ENCODE measurements around the gene HS3ST3A1.

The HS3ST3A1 gene

DNA sequence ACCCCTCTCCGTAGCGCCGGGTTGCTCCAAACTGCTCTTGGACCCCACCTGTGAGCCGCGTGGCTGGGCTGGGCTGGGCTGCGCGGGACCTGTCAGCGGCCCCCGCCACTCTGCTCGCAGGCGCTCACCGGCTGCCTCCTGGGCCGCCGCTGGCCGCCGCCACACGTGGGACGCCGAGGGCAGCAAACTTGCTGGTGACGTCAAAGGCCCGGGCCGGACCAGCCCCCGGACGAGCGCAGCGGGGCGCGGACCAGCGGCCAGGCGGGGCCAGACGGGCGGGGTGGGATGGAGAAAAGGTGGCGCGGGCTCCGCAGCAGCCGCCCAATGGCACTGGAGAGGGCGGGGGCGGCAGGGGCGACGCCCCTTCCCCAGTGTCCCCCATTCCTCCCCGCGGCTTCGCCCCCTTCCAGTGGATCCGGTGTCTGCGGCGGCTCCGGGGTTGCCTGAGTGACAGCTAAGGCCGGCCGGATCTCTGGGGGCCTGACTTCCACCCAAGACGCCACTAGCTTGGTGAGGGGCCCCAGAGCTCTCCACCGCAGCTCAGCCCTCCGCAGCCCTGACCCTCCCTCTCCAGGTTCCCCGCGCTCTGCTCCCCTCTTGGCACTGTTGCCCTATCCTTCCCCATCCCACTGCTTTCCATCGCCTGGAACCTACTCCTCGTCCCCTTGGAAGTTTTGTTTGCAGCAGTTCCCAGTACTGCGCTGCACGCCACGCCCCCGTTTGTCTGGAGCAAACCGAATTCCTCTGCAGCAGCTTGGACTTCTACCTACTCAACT, at the start of gene HS3ST3A1:
Gene HS3ST3A1, minus strand, starts transcription at position 154 of the 776 bp plus-strand sequence. CDS start 800 bp downstream, outside the sequence.
- DNase-seq (ENCODE audit: low spot score), result no peak
- TF ChIP-seq CTCF (IDR thresholded peaks at IDR 0.05; ENCODE audit: extremely low read depth, missing control alignments), result no peak

- no peak for TF ChIP-seq CTCF (IDR thresholded peaks at IDR 0.05; ENCODE audit: extremely low read depth, missing control alignments)
- no peak for DNase-seq (ENCODE audit: low spot score)
Observed at GRCh38 chr17:13650096-13650675, 48.5 kb upstream of the HS3ST3A1 start.

- no peak for TF ChIP-seq CTCF (IDR thresholded peaks at IDR 0.05; ENCODE audit: extremely low read depth, missing control alignments)
- DNase-seq (ENCODE audit: low spot score), result no peak
Observed at GRCh38 chr17:13647543-13648021, 45.9 kb upstream of the HS3ST3A1 start.

DNA sequence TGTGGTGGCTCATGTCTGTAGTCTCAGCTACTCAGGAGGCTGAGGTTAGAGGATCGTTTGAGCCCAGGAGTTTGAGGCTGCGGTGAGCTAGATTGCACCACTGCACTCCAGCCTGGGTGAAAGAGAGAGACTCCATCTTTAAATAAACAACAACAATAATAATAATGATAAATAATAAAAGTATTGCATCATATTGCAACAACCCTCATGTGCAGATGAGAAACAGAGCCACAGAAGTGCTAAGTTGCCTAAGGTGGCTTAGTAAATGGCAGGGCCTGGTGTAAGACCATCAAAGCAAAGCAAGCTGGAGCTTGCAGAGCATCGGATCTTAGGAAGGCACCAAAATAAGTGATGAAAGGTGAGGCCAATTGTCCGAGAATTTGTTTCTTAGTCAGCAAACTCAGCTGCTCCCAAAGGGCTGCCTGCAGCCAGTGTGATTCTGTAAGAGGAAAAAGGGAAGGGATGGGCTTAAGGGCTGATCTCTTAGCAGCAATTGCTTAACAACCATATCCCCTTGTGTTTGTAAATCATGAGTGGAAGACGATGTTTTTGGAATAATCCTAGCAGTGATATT, 45.3 kb upstream of the HS3ST3A1 start:
- no peak for TF ChIP-seq CTCF (IDR thresholded peaks at IDR 0.05; ENCODE audit: extremely low read depth, missing control alignments)

DNA sequence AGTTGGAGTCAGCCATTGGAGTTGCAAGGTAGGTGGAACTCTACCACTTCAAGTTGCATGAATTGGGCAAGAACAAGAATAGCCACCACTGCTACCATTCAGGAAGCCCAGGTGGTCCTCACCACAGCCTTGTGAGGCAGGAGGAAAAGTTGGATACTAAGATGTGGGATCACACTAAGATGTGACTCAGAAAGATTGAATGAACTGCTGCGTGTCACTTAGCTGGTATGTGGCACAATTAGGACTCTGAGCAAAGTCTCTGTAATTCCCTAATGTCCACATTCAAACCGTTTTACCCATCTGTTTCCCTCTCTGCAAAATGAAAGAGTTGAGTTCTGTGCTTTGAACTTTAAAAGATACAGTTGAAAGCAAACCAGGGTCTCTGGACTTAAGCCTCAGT, 44.7 kb upstream of the HS3ST3A1 start:
- no peak for DNase-seq (ENCODE audit: low spot score)
- no peak for TF ChIP-seq CTCF (IDR thresholded peaks at IDR 0.05; ENCODE audit: extremely low read depth, missing control alignments)

More for the DNA sequence above, 45.3 kb upstream of the HS3ST3A1 start:
- no peak for DNase-seq (ENCODE audit: low spot score)

- no peak for DNase-seq (ENCODE audit: low spot score)
- TF ChIP-seq CTCF (IDR thresholded peaks at IDR 0.05; ENCODE audit: extremely low read depth, missing control alignments), result no peak
Observed at GRCh38 chr17:13643180-13643579, 41.5 kb upstream of the HS3ST3A1 start.

GRCh38 chr17:13642188-13642587, 40.5 kb upstream of the HS3ST3A1 start:
- no peak for DNase-seq (ENCODE audit: low spot score)

More at GRCh38 chr17:13642188-13642587, 40.5 kb upstream of the HS3ST3A1 start:
- TF ChIP-seq CTCF (IDR thresholded peaks at IDR 0.05; ENCODE audit: extremely low read depth, missing control alignments), result no peak

Data from GM20000 (cell line).